NB4 (cell line): ENCODE results near the gene CREG1.

ENCODE experiments used
- DNase-seq: peaks from one replicate; pipeline ENCODE4 v3.0.0; 2010; ENCODE audit warnings: low read depth
- H3K4me3 ChIP-seq: one replicate; pipeline ENCODE4 v1.5.1; 2011; ENCODE audit warnings: mild to moderate bottlenecking, low read depth, low read length, moderate library complexity
- CTCF ChIP-seq: IDR thresholded peaks from one replicate; pipeline ENCODE4 v1.5.1; 2012; ENCODE audit warnings: low read depth, low read length
- MAX ChIP-seq: IDR thresholded peaks from 2 replicates; pipeline ENCODE4 v1.6.1; 2011; ENCODE audit warnings: low read depth, low read length
- MYC ChIP-seq: IDR thresholded peaks from 2 replicates; pipeline ENCODE4 v1.6.1; 2011; ENCODE audit warnings: low read depth, low read length
- POLR2A ChIP-seq: IDR thresholded peaks from 2 replicates; pipeline ENCODE4 v1.6.1; 2011; ENCODE audit warnings: mild to moderate bottlenecking; ENCODE audit not compliant: insufficient read length; ENCODE audit errors: extremely low read depth

The CREG1 gene

GRCh38 chr1:167516404-167517388 is 36.9 kb downstream of the CREG1 start:
- no peak for TF ChIP-seq MYC
- no peak for TF ChIP-seq CTCF
- TF ChIP-seq POLR2A, result no peak
- TF ChIP-seq MAX, result no peak
- no peak overlapping the region for H3K4me3 ChIP-seq
- no peak for DNase-seq

- H3K4me3 ChIP-seq, result no peak overlapping the region
- TF ChIP-seq POLR2A, result no peak
- TF ChIP-seq MAX, result no peak
- no peak for TF ChIP-seq CTCF
- no peak for TF ChIP-seq MYC
- no peak for DNase-seq
These were observed 37.7 kb downstream of the CREG1 start for GRCh38 chr1:167515893-167516321.

- no peak for DNase-seq
- TF ChIP-seq MYC (no peak), CTCF (no peak), MAX (no peak), POLR2A (no peak)
- no peak overlapping the region for H3K4me3 ChIP-seq
These were observed 38.1 kb downstream of the CREG1 start for GRCh38 chr1:167515461-167515860.

GRCh38 chr1:167514288-167514687 is 39.3 kb downstream of the CREG1 start:
- no peak overlapping the region for H3K4me3 ChIP-seq

GRCh38 chr1:167512046-167512654 is 41.4 kb downstream of the CREG1 start:
- no peak for TF ChIP-seq MAX
- no peak for TF ChIP-seq CTCF
- TF ChIP-seq MYC, result no peak
- no peak for TF ChIP-seq POLR2A
- no peak overlapping the region for H3K4me3 ChIP-seq
- no peak for DNase-seq

More at GRCh38 chr1:167514288-167514687, 39.3 kb downstream of the CREG1 start:
- DNase-seq, result no peak
- TF ChIP-seq MAX (no peak), POLR2A (no peak), CTCF (no peak), MYC (no peak)
